ENCODE measurements around the gene COL27A1. TPM values are rescaled to one million over a fixed set of nuclear protein-coding genes. Genes with fewer than 3 reads are reported as not detected.

Gene COL27A1
- total and polyA plus RNA-seq, 12 donors = 3.1 to 35.8 (median 5.1) TPM

DNA sequence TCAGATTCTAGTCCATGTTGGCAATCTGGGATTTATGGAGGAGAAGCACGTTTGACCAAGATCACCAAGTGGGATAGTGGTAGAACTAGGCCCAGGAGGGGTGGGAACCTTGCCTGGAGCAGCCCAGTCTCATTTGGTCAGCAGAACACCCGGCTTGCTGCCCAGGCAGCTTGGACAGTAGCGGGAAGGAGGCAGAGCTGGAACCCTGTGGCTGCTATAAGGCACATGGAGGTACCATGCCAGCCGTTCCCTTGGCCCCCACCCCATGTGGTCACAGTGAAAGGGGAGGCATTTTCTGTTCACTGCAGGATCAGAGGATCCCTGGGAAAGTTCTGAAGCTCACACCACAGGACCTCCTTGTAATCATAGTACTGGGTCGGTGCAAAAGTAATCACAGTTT, 92.2 kb downstream of the COL27A1 start:
- Histone ChIP-seq H3K27me3 (no peaks in the 10 kb centered on the region), H3K36me3 (peaks cover 0 to 8% (median 0%) of the 10 kb centered on the region in 9 donors), H3K9me3 (no peaks in the 10 kb centered on the region), H3K4me1 (peaks cover 3 to 35% (median 9%) of the 10 kb centered on the region in 9 donors), H3K27ac (no peak overlapping the region), H3K4me3 (no peak overlapping the region)
- intact Hi-C loops (cut with DNase I) = no loop called here
- no peak for TF ChIP-seq CTCF (IDR thresholded peaks at IDR 0.05)
- 88 to 92% methylated on average over 5 of the region's 5 CpGs for WGBS, 2 donors
- DNase-seq (no peak), ATAC-seq (no peak)

DNA sequence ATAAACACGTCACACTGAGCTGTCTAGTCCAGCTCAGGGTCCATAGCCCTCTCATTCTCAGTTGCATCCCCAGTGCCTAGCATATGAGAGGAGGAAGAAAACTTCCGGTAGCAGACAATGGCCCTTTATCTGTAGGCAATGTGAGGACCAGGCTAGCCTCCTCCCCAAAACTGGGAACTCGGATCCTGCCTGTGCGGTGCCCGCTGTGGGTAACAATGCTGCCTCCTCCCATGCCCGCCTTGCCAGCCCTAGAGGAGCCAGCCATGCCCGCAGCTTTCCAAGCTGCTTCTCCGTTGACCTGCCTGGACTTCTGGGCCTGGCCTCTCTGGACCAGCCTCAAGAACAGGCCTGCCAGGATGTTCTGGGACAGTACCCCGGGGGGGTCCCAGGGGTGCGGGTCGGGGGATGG, 93.0 kb downstream of the COL27A1 start:
- no peak overlapping the region for H3K27ac ChIP-seq
- DNase-seq (no peak), ATAC-seq (no peak)
- peaks cover 0 to 3% (median 0%) of the 10 kb centered on the region in 9 donors for H3K36me3 ChIP-seq
- H3K27me3 ChIP-seq = no peaks in the 10 kb centered on the region
- no peaks in the 10 kb centered on the region for H3K9me3 ChIP-seq
- no peak overlapping the region for H3K4me3 ChIP-seq
- H3K4me1 ChIP-seq = peaks cover 3 to 35% (median 9%) of the 10 kb centered on the region in 9 donors
- intact Hi-C loops (cut with DNase I) = no loop called here
- WGBS, 2 donors = 89 to 90% methylated on average over 11 of the region's 11 CpGs
- no peak for TF ChIP-seq CTCF (IDR thresholded peaks at IDR 0.05)

DNA sequence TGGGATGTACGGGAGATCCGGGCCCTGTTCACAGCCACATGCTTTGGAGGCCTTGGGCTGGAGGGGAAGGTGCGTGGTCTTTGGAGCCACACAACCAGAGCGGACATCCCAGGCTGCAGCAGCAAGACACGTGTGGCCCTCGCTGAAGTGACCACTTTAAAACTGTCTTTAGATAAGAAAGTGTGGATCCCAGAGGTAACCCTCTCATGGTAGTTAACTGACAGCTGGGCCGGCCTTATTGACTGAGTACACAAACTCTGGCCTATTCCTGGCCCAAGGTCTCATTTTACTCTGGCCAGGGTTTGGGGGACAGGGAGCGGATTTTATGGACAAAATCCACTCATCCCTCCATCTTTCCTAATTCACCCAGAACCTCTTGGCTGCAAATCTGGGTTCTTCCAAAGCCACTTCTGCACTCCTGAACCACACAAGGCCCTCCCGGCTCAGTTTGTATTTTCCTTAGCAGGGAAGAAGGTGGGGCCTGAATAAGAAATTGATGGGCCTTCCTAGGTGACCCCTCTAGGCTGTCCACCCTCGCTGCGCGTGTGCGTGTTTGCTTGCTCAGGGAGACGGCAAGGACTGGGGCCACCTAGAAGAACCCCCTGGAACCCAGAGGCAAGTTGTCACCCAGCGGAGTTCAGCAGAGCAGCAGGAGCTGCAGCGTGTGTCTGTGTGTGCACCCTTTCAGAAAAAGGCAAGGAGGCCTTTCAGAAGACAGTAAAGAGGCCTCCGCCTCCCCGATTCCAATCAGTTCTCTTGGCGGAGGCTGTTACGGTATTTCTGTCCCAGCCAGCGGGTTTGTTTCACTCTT, 94.3 kb downstream of the COL27A1 start:
- no peak for DNase-seq
- intact Hi-C loops (cut with DNase I) = no loop called here
- H3K36me3 ChIP-seq = peaks cover 0 to 3% (median 0%) of the 10 kb centered on the region in 9 donors
- H3K27me3 ChIP-seq = no peaks in the 10 kb centered on the region
- peak in 7 of 8 donors; percentile 1 to 37 (median 16) for ATAC-seq
- peak overlapping the region in 7 of 10 donors; percentile 2 to 82 (median 60) for H3K27ac ChIP-seq
- WGBS, 2 donors = 72 to 77% methylated on average over 21 of the region's 21 CpGs
- no peaks in the 10 kb centered on the region for H3K9me3 ChIP-seq
- peaks cover 3 to 35% (median 9%) of the 10 kb centered on the region in 9 donors for H3K4me1 ChIP-seq
- TF ChIP-seq CTCF (IDR thresholded peaks at IDR 0.05) = no peak
- peak overlapping the region in 3 of 10 donors; percentile 8 to 15 (median 13) for H3K4me3 ChIP-seq

GRCh38 chr9:114250235-114250568, 94.9 kb downstream of the COL27A1 start:
- Histone ChIP-seq H3K27ac (peak overlapping the region in 8 of 10 donors; percentile 23 to 82 (median 65)), H3K27me3 (no peaks in the 10 kb centered on the region), H3K9me3 (no peaks in the 10 kb centered on the region), H3K4me3 (peak overlapping the region in 3 of 10 donors; percentile 8 to 15 (median 13)), H3K36me3 (peaks cover 0 to 3% (median 0%) of the 10 kb centered on the region in 9 donors), H3K4me1 (peaks cover 3 to 35% (median 9%) of the 10 kb centered on the region in 9 donors)
- peak; percentile 82 to 86 for DNase-seq
- intact Hi-C loops (cut with DNase I) = no loop called here
- peak; percentile 72 to 95 (median 90) for ATAC-seq
- no peak for TF ChIP-seq CTCF (IDR thresholded peaks at IDR 0.05)
- WGBS, 2 donors = 43 to 57% methylated on average over 13 of the region's 13 CpGs

All from heart right ventricle (tissue), 16 donors.